ENCODE results near the gene LRRTM1. TPM values are rescaled to one million over a fixed set of nuclear protein-coding genes. Genes with fewer than 3 reads are reported as not detected.

The LRRTM1 gene
- total and polyA plus RNA-seq, 4 donors = 0.09 TPM; not detected in 3

- Histone ChIP-seq H3K4me1 (ENCODE audit: control insufficient read depth in 4 of 4, insufficient read depth in 4 of 4, low read length in 3 of 4) (no peaks in the 10 kb centered on the region), H3K9me3 (ENCODE audit: control insufficient read depth in 4 of 4, low read length in 3 of 4) (no peaks in the 10 kb centered on the region), H3K4me3 (ENCODE audit: low read depth in 1 of 3, low read length in 3 of 3) (no peak overlapping the region), H3K36me3 (ENCODE audit: control insufficient read depth in 4 of 4, insufficient read depth in 3 of 4, low read depth in 1 of 4, low read length in 3 of 4) (no peaks in the 10 kb centered on the region), H3K27me3 (ENCODE audit: control insufficient read depth in 4 of 4, insufficient read depth in 4 of 4, low read length in 3 of 4) (peaks cover 0 to 14% (median 10%) of the 10 kb centered on the region in 4 donors), H3K27ac (ENCODE audit: low read depth in 1 of 2, low read length in 2 of 2) (no peak overlapping the region), H3K9ac (ENCODE audit: low read depth in 1 of 2, low read length in 2 of 2) (no peak overlapping the region)
- TF ChIP-seq ATF3 (IDR thresholded peaks at IDR 0.05) = no peak
- no peak for TF ChIP-seq MAX (IDR thresholded peaks at IDR 0.05)
- TF ChIP-seq REST (IDR thresholded peaks at IDR 0.05) = no peak
- no peak for TF ChIP-seq SP1 (IDR thresholded peaks at IDR 0.05)
- no peak for TF ChIP-seq HNF4G (IDR thresholded peaks at IDR 0.05)
- TF ChIP-seq NR2F2 (IDR thresholded peaks at IDR 0.05) = no peak
- TF ChIP-seq JUND (IDR thresholded peaks at IDR 0.05) = no peak
- TF ChIP-seq CTCF (IDR thresholded peaks at IDR 0.05; ENCODE audit: low read depth, low read length, missing input control) = no peak
- TF ChIP-seq HNF4A (conservative IDR thresholded peaks at IDR 0.05) = no peak
- TF ChIP-seq TAF1 (conservative IDR thresholded peaks at IDR 0.05) = no peak
- no peak for TF ChIP-seq FOXA1 (IDR thresholded peaks at IDR 0.05)
- DNase-seq (ENCODE audit: low spot score) = no peak
- 10% methylated on average over 1 of the region's 1 CpG for WGBS
Observed at GRCh38 chr2:80300954-80301353, 3.6 kb downstream of the LRRTM1 start.

- H3K9me3 ChIP-seq (ENCODE audit: control insufficient read depth in 4 of 4, low read length in 3 of 4) = no peaks in the 10 kb centered on the region
- H3K36me3 ChIP-seq (ENCODE audit: control insufficient read depth in 4 of 4, insufficient read depth in 3 of 4, low read depth in 1 of 4, low read length in 3 of 4) = no peaks in the 10 kb centered on the region
- H3K4me1 ChIP-seq (ENCODE audit: control insufficient read depth in 4 of 4, insufficient read depth in 4 of 4, low read length in 3 of 4) = no peaks in the 10 kb centered on the region
- 28% methylated on average over 1 of the region's 1 CpG for WGBS
- no peak overlapping the region for H3K9ac ChIP-seq (ENCODE audit: low read depth in 1 of 2, low read length in 2 of 2)
- no peak overlapping the region for H3K4me3 ChIP-seq (ENCODE audit: low read depth in 1 of 3, low read length in 3 of 3)
- DNase-seq (ENCODE audit: low spot score) = no peak
- H3K27me3 ChIP-seq (ENCODE audit: control insufficient read depth in 4 of 4, insufficient read depth in 4 of 4, low read length in 3 of 4) = peaks cover 0 to 12% (median 10%) of the 10 kb centered on the region in 4 donors
- no peak for TF ChIP-seq EGR1 (IDR thresholded peaks at IDR 0.05; ENCODE audit: low read depth in 2 of 2)
- TF ChIP-seq HNF4G (IDR thresholded peaks at IDR 0.05) = no peak
- TF ChIP-seq JUND (IDR thresholded peaks at IDR 0.05) = no peak
- TF ChIP-seq FOXA1 (IDR thresholded peaks at IDR 0.05) = no peak
- TF ChIP-seq CTCF (IDR thresholded peaks at IDR 0.05; ENCODE audit: low read depth, low read length, missing input control) = no peak
- TF ChIP-seq SP1 (IDR thresholded peaks at IDR 0.05) = no peak
- no peak for TF ChIP-seq YY1 (IDR thresholded peaks at IDR 0.05)
- no peak for TF ChIP-seq ZBTB33 (IDR thresholded peaks at IDR 0.05)
- no peak for TF ChIP-seq REST (IDR thresholded peaks at IDR 0.05)
- no peak for TF ChIP-seq FOXA2 (IDR thresholded peaks at IDR 0.05)
- no peak for TF ChIP-seq ATF3 (IDR thresholded peaks at IDR 0.05)
- no peak for TF ChIP-seq NR2F2 (IDR thresholded peaks at IDR 0.05)
- TF ChIP-seq MAX (IDR thresholded peaks at IDR 0.05) = no peak
- no peak overlapping the region for H3K27ac ChIP-seq (ENCODE audit: low read depth in 1 of 2, low read length in 2 of 2)
Observed at GRCh38 chr2:80300346-80300745, 4.2 kb downstream of the LRRTM1 start.
